Panc1 (cell line): ENCODE measurements around the gene GRK3. TPM values are rescaled to one million over a fixed set of nuclear protein-coding genes. Genes with fewer than 3 reads are reported as not detected.

ENCODE experiments used
- ATAC-seq: fragments of 200-7000 bp; cut with Tn5 transposase; 2 replicates; pipeline ENCODE4 v1.9.1; 2020; ENCODE audit warnings: mild to moderate bottlenecking, moderate library complexity
- BruUV-seq: library from RNA; stranded (reverse); fragments of 400-500 nt; replicated peaks from 2 replicates; lab custom pipeline; 2021; lab: Mats Ljungman, UMichigan
- CTCF ChIA-PET: fragments of 300-600 bp; sonication (Branson Sonifier 250); formaldehyde crosslinking; loops from one replicate; lab custom pipeline; 2022; ENCODE audit warnings: antibody characterized with exemption; lab: Charles Lee
- POLR2A ChIA-PET: fragments of 300-600 bp; sonication (Branson Sonifier 250); formaldehyde crosslinking; loops from one replicate; lab custom pipeline; 2022; ENCODE audit warnings: antibody characterized with exemption; lab: Charles Lee
- DNase-seq: peaks from one replicate; pipeline ENCODE4 v3.0.0-alpha.2; 2010; ENCODE audit warnings: low read depth, low spot score
- H3K27ac ChIP-seq: 2 replicates; pipeline ENCODE4 v1.5.1; 2011; ENCODE audit warnings: mild to moderate bottlenecking, low read length, inconsistent platforms
- H3K27me3 ChIP-seq: fragments of 200-500 bp; sonication (Bioruptor generic); 2 replicates; pipeline ENCODE4 v1.6.0; 2014; ENCODE audit warnings: low read length, inconsistent platforms; ENCODE audit not compliant: control insufficient read depth, insufficient read depth
- H3K36me3 ChIP-seq: fragments of 200-500 bp; sonication (Bioruptor generic); 2 replicates; pipeline ENCODE4 v1.5.1; 2014; ENCODE audit warnings: inconsistent platforms, mild to moderate bottlenecking, low read length, moderate library complexity; ENCODE audit not compliant: control insufficient read depth, insufficient read depth
- H3K4me1 ChIP-seq: 2 replicates; pipeline ENCODE4 v1.5.1; 2011; ENCODE audit warnings: inconsistent platforms, mild to moderate bottlenecking, low read length, moderate library complexity; ENCODE audit not compliant: control insufficient read depth, insufficient read depth
- H3K4me3 ChIP-seq, 2 experiments: 2 replicates each; pipeline ENCODE4 v1.5.1; 2011 to 2012; ENCODE audit warnings: low read depth in 2 of 2, low read length in 2 of 2, mild to moderate bottlenecking in 2 of 2, inconsistent platforms in 1 of 2, moderate library complexity in 1 of 2
- H3K9me3 ChIP-seq: fragments of 200-500 bp; sonication (Bioruptor generic); 2 replicates; pipeline ENCODE4 v1.5.1; 2014; ENCODE audit warnings: low read depth, mild to moderate bottlenecking, inconsistent platforms, low read length, moderate library complexity; ENCODE audit not compliant: control insufficient read depth, insufficient read depth
- POLR2AphosphoS5 ChIP-seq: IDR thresholded peaks from 2 replicates; pipeline ENCODE4 v1.6.1; 2012; ENCODE audit warnings: mild to moderate bottlenecking, low read depth, low read length, moderate library complexity
- SIN3A ChIP-seq: IDR thresholded peaks from 2 replicates; pipeline ENCODE4 v1.6.1; 2012; ENCODE audit warnings: low read depth, mild to moderate bottlenecking, low read length, moderate library complexity, borderline replicate concordance; ENCODE audit not compliant: insufficient read depth
- TCF7L2 ChIP-seq: IDR thresholded peaks from 2 replicates; pipeline ENCODE4 v1.6.1; 2011; ENCODE audit warnings: mild to moderate bottlenecking, low read depth, low read length, inconsistent platforms
- in situ Hi-C: cut with HindIII; loops from 2 replicates; pipeline ENCODE4 v1.10.0; 2016; ENCODE audit warnings: low sequenced_read_pairs, low pct_unique_long_range_greater_than_20kb
- intact Hi-C: fragments of 100-400 bp; cut with micrococcal nuclease; formaldehyde crosslinking; loops from one replicate; pipeline ENCODE4 v1.10.0; 2022; ENCODE audit not compliant: unreplicated experiment
- total RNA-seq: library from RNA; stranded (reverse); gene quantifications from one replicate; pipeline ENCODE4 v1.2.1, GENCODE V29; 2021; ENCODE audit not compliant: unreplicated experiment
- TF ChIP-seq, protein P1 (sequence below), 2 experiments: IDR thresholded peaks; 2 replicates each; pipeline ENCODE4 v1.6.1; 2011 to 2012; ENCODE audit warnings: low read depth in 2 of 2, control low read depth in 1 of 2, low read length in 1 of 2, mild to moderate bottlenecking in 1 of 2, moderate library complexity in 1 of 2; ENCODE audit not compliant: insufficient read depth in 1 of 2
- TF ChIP-seq, protein P2 (sequence below): fragments of 450-650 bp; IDR thresholded peaks from 2 replicates; pipeline ENCODE4 v1.5.1; 2017; ENCODE audit warnings: mild to moderate bottlenecking

Gene GRK3
- total RNA-seq, 1 experiment from 2014 or later = 12.0 TPM

DNA sequence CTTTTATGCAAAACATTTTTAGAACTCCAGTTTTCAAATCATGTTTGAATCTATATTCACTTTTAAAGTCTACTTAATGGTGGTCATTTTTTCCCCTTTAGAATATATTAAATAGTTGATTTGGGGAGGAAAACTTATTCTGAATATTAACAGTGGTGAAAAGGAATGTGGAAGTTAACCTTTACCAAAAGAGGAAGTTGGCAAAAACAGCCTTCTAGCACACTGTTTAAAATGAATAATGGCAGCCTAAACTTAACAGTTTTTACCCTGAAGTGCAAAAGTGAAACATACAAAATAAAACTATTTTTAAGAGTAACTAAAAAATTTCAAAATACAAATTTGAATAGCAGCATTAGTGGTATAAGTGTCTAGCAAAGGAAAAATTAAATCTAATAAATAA lies 86.4 kb downstream of the GRK3 start:
- Histone ChIP-seq H3K4me1 (no peaks in the 10 kb centered on the region), H3K36me3 (no peaks in the 10 kb centered on the region), H3K4me3 (no peak overlapping the region), H3K9me3 (no peaks in the 10 kb centered on the region), H3K27ac (no peak overlapping the region), H3K27me3 (no peaks in the 10 kb centered on the region)
- intact Hi-C loops = no loop called here
- DNase-seq = no peak
- TF ChIP-seq, protein P1, sequence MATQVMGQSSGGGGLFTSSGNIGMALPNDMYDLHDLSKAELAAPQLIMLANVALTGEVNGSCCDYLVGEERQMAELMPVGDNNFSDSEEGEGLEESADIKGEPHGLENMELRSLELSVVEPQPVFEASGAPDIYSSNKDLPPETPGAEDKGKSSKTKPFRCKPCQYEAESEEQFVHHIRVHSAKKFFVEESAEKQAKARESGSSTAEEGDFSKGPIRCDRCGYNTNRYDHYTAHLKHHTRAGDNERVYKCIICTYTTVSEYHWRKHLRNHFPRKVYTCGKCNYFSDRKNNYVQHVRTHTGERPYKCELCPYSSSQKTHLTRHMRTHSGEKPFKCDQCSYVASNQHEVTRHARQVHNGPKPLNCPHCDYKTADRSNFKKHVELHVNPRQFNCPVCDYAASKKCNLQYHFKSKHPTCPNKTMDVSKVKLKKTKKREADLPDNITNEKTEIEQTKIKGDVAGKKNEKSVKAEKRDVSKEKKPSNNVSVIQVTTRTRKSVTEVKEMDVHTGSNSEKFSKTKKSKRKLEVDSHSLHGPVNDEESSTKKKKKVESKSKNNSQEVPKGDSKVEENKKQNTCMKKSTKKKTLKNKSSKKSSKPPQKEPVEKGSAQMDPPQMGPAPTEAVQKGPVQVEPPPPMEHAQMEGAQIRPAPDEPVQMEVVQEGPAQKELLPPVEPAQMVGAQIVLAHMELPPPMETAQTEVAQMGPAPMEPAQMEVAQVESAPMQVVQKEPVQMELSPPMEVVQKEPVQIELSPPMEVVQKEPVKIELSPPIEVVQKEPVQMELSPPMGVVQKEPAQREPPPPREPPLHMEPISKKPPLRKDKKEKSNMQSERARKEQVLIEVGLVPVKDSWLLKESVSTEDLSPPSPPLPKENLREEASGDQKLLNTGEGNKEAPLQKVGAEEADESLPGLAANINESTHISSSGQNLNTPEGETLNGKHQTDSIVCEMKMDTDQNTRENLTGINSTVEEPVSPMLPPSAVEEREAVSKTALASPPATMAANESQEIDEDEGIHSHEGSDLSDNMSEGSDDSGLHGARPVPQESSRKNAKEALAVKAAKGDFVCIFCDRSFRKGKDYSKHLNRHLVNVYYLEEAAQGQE (IDR thresholded peaks at IDR 0.05; ENCODE audit: insufficient read depth in 1 of 2, low read depth in 2 of 2, low read length in 1 of 2) = no peak
- TF ChIP-seq, protein P2, sequence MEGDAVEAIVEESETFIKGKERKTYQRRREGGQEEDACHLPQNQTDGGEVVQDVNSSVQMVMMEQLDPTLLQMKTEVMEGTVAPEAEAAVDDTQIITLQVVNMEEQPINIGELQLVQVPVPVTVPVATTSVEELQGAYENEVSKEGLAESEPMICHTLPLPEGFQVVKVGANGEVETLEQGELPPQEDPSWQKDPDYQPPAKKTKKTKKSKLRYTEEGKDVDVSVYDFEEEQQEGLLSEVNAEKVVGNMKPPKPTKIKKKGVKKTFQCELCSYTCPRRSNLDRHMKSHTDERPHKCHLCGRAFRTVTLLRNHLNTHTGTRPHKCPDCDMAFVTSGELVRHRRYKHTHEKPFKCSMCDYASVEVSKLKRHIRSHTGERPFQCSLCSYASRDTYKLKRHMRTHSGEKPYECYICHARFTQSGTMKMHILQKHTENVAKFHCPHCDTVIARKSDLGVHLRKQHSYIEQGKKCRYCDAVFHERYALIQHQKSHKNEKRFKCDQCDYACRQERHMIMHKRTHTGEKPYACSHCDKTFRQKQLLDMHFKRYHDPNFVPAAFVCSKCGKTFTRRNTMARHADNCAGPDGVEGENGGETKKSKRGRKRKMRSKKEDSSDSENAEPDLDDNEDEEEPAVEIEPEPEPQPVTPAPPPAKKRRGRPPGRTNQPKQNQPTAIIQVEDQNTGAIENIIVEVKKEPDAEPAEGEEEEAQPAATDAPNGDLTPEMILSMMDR = no peak
- TF ChIP-seq TCF7L2 = no peak
- TF ChIP-seq SIN3A = no peak
- no peak for TF ChIP-seq POLR2AphosphoS5
- in situ Hi-C loops = no loop called here
- POLR2A ChIA-PET = no interaction called here
- CTCF ChIA-PET = no interaction called here
- BruUV-seq = no TSS peak
- ATAC-seq = no peak

DNA sequence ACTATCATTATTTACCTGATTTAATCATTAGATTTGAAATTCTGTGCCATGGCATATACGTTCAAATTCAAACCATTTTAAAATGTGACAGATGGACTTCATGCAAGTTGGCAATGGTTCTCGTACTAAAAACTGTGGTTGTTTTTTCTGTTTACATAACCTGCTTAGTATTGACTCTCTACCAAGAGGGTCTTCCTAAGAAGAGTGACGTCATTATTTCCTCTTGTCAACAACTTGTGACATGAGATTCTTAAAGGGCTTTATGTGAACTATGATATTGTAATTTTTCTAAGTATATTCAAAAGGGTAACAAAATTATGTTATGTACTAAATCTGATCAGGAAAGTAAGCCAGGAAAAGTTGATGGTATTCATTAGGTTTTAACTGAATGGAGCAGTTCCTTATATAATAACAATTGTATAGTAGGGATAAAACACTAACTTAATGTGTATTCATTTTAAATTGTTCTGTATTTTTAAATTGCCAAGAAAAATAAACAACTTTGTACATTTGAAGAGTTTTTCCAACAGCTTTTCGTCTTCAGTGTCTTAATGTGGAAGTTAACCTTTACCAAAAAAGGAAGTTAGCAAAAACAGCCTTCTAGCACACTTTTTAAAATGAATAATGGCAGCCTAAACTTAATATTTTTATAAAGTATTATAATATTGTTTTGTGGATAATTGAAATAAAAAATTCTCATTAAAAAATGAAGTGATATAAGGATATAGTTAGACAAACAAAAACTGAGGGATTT lies 87.0 kb downstream of the GRK3 start:
- Histone ChIP-seq H3K4me3 (no peak overlapping the region), H3K4me1 (no peaks in the 10 kb centered on the region), H3K27ac (no peak overlapping the region), H3K36me3 (no peaks in the 10 kb centered on the region), H3K27me3 (no peaks in the 10 kb centered on the region), H3K9me3 (no peaks in the 10 kb centered on the region)
- intact Hi-C loops (no loop called here), in situ Hi-C loops (no loop called here)
- ChIA-PET CTCF (no interaction called here), POLR2A (no interaction called here)
- TF ChIP-seq, protein P2 = no peak
- TF ChIP-seq POLR2AphosphoS5 = no peak
- TF ChIP-seq, protein P1 (IDR thresholded peaks at IDR 0.05; ENCODE audit: insufficient read depth in 1 of 2, low read depth in 2 of 2, low read length in 1 of 2) = no peak
- no peak for TF ChIP-seq TCF7L2
- no peak for TF ChIP-seq SIN3A
- ATAC-seq = no peak
- no TSS peak for BruUV-seq
- no peak for DNase-seq
